NCI-H2171 (cell line): ENCODE results near the gene NPTX1.

ENCODE experiments used
- DNase-seq: peaks from one replicate; lab custom pipeline; 2025; lab: John Stamatoyannopoulos, UW

The NPTX1 gene

DNA sequence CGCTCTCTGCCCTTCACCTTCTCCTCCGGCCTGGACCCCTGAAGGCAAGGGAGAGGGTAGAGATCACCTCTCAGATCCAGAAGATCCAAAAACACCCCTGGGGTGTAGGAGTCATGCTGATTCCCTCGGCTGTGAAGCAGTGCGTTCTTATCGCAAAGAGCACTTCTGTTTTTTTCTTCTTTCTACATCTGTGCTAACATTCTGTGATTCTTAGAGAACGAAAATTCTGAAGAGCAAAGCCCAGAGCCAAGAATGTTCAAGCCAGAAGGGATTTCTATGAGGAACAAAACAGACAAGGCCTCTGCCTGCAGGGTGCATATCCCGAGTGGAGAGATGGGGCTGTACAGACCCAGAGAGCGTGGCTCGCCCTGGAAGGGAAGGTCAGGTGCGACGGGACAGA, 17.2 kb downstream of the NPTX1 start:
- no peak for DNase-seq

DNA sequence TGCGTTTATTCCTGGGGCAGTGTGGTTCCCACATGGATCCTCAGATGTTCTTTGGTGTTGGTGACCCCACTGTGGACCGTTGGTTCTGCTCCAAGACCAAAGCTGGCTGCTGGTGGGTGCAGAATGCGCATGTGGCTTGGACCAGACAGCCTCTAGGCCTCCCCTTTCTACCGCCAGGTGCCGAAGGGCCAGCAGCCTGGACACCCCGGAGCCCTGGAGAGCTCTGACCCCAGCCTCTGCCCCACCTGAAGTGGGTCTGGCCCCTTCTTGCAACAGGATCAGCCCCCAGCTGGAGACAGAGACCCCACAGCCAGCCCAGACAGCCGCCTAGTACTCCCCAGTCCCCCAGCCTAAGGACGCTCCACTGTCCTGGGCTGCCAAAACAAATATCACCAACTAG, 18.4 kb downstream of the NPTX1 start:
- no peak for DNase-seq

DNA sequence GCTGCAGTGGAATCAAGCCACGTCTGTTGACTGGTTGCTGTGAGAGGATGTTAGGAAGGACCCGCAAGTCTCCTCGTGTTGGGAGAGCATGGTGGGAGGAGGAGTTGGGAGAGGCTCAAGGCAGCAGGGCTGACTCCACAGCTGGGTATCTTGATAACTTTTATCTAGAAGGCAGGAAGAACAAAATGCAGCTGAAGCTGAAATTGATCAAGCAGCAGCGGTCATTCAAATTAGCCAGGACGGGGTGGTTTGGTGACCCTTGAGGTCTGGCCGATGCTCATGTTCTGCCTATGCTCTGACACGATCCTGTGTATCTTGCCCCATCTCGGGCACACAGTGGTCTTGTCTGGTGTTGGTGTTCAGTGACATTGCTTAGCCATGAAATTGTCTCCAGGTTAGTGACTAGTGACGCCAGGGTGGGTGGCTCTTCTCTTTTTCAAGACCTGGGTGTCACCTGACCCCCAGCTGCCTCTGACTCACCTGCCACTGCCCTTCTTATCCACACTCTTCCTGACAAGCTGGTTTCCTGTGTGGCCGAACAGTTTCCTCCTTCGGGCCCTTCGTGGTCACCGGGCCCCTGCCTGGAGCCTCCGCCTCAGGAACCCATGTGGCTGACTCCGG, 19.1 kb downstream of the NPTX1 start:
- DNase-seq: no peak

DNA sequence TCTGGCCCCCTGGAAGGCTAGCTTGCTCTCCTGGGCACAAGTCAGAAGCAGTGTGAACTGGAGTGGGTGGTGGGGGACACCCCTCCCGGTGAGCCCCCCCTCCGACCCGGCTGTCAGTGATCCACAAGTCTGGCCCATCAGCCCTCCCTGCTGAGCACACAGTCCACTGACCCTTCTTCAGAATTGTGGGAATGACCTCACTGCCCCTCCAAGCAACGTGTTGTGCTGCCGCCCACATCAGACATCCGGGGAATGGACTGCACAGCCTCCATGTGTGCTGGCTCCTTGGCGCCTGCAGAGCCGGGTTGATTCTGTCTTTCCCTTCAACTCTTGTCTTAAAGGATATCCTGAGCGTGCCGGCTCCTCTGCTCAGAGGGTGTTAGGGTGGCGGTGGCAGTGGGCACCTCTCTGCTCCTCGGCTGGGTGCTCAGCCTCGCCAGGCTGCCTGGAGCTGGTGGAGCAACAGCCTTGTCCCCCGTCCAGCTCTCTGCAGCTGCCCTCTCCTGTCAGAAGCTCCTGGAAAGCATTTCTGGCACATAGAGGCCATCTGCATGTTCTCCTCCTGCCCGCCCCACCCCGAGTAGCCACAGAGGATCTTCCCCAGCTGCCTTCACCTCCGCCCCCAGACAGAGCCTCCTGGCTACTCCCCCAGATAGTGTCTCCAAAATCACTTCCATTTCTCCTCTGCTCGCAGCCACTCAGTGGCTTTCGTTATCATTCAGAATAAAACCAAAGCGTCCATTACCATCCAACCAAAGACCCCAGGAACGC, 19.8 kb downstream of the NPTX1 start:
- DNase-seq: no peak

DNA sequence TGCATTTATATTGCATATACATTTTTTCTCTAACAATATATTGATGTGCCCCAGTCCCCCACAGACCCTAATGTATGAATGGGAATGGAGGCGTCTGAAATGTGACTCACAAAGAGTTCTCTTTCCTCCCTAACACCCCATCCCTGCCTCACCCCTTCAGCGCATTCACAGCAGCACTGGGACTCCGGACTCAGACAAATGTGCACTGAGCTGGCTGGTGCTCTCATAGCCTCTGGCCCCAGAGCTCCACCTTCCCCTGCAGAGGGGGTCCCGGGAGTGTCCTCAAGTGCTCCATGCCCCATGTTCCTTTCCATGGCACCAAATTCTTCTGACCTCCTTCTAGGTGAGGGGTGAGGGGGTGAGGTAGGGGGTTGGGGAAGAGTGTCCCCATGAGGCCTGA, 20.6 kb downstream of the NPTX1 start:
- no peak for DNase-seq

DNA sequence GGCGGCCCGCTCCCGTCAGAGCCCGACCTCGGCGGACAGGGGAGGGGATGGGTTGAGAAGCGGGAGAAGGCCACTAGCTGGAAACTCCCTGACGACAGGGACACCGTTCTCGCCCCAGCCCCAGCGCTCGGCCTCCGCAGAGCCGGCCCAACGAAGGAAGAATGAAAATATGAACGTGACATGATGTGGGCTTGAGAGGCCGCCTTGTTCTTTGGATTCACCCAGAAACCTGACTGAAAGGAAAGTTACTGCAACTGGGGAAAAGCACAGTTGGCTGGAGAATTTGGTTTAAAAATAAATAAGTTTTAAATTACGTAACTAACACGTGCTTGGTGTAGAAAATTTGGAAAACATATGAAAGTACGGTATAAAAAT, 21.1 kb downstream of the NPTX1 start:
- no peak for DNase-seq

DNA sequence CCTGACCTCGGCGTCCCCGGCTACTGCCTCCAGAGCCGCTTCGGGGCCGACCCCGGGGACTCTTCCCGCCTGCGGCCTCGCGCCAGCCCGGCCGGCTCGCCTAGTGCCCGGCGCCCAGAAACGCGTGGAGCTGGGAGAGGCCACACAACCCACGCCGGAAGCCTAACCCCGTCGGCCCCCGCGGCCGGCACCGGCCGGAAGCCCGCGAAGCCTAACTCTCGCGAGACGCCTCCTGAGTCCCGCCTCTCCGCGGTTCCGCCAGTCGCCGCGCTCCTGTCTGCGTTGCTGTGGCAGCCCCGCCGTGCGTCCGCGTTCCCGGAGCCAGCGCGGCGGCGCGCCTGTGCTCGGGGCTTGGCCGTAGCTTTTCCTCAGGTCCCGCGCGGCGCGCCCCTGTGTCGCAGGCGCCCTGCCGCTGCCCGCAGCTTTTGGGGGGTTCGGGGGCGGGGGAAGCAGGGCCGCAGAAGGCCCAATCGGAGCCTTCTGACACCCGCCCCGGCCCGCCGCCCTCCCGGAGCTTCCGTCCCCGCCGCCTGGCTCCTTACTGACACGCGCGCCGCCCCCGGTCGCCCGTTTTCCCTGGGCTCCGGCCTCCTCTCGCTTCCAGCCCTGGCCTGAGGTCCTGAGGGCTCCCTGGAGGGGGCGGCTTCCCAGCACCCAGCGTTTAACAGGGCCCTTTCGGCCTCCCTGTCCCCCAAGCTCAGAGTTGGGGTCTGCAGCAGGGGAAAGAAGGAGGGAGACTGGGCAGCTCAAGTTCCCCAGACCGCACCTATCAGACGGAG, 21.7 kb downstream of the NPTX1 start:
- DNase-seq: peak; percentile 98

DNA sequence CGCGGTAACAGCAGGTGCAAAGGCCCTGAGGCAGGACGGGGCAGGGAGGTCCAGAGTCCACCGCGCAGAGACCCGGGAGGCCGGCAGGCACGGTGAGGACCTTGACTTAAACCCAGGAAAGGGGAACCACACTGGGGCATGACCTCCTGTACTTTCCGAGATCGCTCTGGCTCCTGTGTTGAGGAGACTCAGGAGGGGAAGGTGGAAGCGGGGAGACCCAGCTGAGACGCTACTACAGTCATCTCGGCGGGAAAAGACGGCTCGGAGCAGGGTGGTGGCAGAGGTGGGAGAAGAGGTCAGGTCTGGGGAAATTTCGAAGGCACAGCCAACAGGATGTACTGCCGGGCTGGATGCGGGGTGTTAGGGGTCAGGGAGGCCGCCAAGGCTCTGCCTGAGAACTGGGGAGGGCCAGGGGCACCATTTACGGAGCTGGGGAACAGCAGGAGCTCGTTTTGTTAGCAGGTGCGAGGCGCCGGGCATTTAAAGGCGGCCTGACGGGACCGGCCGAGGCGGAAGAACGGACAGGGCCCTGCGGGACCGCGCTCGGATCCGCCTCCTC, 22.3 kb downstream of the NPTX1 start:
- no peak for DNase-seq

DNA sequence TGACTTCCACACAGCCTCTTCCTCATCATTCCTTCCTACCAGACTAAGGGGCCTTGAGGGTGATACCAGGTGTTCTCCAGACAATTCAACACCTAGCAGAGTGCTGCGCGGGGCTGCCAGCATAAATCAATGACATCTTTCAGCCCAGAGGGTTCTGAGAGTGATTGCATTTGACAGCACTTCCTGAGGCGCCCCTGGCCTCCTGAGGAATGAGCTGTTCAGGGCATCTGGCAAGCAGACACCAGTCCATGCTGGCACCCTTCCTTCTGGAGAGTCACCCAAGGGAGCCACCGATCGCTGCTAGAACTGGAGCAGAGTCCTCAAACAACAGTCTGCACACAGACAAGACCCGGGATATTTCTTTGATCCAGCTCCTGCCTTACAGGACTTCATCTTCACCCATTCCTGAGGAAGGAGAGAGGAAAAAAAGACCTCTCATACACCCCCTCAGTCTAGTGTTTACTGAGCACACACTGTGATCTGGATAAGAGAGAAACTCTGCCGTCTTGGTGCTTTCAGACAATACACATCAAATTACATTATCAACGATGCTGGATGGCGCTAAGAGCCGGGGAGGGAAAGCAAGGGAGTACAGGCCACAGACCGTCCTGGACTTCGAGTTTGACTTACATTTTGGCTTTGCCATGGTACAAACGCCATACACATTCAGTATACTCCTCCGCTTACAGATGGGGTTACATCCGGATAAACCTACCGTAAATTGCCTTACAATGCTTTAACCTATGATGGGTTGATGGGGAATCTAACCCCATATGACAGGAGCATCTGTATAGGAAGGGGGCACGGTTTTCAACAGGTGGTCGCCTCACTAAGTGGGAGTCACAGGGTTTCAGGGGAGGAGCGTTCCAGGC, 23.0 kb downstream of the NPTX1 start:
- DNase-seq: peak; percentile 67

DNA sequence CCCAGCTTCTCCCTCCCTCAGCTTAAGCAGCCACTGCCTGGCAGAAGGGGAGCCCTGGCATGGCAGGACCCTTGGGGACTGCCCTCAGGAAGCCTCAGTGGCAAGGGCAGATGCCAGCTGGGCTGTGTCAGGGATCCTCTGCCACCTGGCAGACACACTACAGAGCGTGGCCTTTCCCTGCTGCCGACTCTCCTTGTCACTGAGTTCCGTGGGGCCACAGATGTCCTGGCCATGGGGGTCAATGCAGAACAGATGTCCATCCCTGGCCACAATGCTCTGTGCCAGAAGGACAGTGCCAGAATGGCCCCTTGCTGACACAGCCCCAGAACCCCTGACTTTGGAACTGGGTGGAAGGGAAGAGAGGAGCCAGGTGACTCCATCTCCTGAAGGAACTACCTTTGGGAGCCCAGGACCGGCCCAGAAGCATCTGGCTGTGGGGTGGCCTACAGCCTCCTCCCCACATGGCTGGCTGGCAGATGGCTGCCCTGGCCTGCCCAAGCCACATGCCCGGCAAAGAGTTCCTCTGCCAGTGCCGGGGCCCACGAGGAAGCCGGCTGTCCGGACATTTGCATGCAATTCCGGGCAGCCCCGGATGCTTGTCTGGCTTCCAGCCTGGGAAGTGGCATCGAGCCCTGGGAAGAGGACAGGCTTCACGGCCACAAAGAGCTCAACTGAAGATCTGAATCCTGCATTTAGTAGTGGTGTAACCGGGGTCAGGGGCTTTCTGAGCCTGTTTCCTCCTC, 24.1 kb downstream of the NPTX1 start:
- no peak for DNase-seq

DNA sequence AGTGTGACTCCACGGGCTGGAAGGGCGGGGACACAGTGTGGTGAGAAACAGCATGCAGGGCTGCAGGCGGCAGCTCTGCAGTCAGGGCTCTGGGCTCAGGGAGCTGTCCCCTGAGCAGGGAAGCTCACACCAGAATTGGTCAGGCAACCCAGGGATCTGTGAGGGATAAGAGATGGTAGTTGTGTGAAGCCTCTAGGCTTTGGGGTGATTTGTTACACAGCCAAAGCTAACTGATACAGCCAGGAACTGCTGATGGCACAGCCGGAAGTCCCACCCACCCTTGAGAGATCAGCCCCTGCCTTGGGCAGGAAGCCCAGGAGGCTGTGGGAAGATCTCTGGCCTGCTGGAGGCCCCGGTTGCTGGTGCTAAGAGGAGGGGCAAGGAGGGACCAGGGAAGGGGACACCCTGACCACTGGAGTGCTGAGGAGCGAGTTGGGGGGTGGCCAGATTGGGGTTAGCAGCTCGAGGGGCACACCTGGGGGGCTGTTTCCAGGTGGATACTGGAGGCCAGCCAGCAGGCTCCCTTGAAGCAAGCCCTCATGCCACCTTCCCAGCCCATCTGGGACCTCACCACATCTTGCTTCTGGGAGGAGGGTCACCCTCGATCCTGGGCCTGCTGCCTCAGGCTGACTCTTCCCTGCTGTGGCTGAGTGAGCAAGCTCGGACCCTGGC, 25.2 kb downstream of the NPTX1 start:
- no peak for DNase-seq

DNA sequence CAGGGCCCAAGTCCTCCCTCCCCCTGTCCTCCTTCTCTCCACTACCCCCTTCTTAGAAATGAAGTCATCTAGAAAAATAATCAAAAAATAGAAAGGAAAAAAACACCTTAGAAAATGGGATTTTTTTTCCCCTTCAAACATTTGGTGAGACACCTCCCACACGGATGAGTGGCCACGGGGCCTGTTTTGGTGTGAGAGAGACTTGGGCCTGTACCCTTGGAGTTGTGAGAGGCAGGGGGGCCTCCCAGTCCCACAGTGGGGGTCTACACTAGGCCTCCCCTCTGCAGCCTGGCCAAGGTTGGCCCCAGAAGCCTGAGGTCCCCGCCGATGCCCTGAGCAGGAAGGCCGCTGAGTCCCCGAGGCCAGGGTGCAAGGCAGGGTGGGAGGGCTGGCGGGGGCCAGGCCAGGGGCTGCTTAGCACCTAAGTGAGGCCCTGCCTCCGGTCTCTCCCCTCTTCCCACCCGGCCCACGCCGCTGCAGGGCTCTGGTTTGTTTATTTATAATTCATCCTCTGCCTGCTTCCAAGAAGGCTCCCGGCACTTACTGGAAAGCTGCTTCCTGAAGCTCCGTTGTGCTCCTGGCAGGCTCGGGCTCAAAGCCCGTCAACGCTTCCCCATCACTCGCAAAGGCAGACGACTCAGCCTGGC, 26.4 kb downstream of the NPTX1 start:
- DNase-seq: no peak

DNA sequence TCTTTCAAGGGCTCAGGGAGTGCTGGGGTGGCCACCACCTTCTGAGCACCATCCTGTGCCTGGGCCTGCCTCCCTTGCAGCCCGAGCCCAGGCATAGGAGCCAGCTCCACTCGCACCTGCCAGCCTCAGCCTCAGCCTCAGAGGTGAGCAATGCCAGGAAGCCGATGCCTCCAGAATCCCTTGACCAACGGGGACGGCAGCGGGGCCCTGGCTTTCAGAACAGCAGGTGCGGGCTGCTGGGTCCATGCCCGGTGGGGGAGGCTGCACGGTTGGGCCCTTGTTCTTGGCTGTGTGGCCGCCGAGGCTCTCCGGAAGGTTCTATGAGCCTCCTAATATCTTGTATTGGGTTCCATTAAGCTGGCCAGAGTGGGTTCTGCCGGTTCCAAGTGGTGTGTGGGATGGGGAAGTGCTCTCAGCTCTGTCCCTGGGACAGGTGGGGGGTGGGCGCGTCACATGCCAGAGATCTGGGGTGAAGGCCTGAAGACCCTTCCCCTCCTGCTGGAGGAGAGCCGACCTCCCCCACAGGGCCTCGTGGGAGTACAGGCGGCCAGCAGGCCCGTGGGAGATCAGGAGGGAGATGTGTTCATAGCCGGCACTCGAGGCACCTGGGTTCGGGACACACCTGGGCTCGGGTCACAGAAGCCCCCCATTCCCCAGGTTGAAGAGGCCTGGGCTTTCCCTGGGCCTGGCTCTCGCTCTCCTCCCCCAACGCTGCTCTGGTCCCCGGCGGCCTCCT, 27.0 kb downstream of the NPTX1 start:
- no peak for DNase-seq

DNA sequence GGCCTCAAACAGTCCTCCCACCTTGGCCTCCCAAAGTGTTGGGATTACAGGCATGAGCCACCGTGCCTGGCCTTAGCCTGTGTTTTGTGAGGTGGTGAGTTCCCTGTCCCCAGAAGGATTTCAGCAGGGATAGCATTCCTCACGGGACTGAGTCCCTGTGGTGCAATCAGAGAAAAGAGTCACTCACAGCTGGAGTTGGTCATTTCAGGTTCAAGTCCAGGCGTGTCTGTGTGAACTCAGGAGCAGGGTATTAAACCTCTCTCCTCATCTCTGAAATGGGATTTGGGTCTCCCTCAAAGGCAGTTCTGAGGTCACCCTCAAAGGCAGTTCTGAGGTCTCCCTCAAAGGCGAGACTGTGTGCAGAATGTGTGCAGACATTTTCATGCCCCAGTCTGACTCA, 28.6 kb downstream of the NPTX1 start:
- DNase-seq: no peak

DNA sequence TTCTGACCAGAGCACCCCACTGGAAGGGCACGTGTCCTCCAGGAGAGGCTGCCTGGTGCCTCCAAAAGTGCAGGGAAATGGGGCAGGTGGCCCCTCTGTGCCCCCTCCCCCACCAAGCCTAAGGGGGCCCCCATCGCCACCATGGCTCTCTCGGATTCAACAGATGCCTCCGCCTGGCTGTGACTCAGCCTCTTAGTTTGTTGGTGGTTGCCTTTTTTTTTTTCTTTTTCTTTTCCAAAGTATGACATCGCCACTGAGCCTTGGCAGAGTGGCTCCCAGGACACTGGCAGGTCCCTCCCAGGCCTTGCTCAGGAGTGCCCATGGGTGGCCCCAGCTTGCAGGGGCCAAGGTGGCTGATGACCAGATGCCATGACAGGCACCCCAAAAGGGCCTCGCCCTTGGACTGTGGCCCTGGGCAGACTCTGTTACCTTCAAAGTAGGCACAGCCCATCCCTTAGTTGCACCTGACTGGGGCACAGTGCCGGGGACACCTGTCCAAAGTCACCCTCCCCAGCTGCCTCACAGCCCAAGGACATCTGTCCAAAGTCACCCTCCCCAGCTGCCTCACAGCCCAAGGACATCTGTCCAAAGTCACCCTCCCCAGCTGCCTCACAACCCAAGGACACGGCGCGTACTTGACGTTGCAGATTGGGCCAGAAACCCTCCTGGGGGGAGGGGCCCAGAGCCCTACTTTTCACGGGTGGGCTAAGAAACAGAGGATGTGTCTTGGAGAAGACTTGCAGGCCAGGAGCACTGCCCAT, 29.6 kb downstream of the NPTX1 start:
- peak; percentile 49 for DNase-seq

DNA sequence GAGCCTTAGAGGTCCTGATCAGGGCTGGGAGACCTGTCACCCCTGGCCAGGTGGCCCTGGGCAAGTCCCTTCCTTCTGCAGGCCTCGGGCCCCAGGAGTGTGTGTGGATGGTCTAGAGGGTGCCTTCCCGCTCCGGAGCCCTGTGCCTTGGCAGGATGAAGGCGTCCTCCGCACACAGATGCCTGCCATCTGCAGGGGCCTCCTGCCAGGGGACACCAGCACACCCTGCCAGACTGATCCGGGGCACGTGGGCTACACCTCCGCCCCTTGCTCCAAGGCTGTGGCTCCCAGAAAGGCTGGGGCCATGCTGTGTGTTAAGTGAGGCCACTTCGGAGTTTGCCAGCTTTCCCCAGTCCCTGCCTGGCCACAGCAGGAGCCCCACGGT, 30.7 kb downstream of the NPTX1 start:
- peak; percentile 83 for DNase-seq

DNA sequence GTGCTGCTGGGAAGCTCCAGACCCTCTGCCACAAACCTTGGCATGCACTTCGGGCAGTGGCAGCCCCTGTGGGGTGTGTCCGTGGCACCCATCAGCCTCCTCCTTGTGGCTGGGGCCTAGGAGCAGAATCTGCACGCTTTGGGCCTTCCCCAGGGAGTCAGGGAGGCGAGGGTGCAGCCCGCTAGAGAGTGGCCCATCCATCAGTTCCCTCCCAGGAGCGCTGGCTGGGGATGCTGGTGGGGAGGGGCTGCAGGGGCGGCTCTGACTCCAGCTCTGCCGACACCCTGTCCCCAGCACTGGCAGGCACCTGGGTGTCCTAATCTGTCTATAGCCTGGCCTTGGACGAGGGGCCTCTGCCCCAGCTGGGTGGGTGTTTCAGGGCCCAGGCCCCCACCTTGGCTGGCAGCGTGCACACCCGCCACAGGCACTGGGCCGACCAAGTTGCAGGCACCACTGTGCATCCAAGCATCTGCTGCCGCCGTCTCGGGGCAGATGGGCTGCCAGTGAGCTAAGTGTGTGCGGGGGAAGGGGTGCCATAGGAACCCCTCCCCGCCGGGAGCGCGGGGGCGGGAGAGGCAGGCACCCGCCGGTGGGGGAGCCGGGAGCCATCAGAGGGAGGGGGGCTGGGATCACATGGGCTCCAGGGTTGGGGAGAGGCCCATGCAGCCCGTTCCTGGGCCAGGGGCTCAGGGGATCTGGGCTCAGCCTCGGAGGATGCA, 31.2 kb downstream of the NPTX1 start:
- peak; percentile 93 for DNase-seq

DNA sequence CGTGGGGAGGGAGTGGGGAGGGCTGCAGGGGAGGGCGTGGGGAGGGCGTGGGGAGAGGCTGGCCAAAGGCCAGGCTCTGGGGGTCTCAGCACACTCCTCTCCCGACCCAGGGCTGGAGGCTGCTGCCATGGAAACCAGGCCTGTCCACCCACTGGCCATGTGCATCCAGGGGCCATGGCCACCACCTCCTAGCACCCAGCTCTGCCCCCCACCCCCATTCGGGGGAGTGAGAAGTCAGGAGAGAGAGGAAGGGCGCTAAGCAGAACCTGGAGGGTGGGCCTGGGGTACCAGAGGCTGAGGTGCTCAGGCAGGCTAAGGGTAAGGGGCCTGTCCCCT, 31.8 kb downstream of the NPTX1 start:
- no peak for DNase-seq
